ENCODE measurements around the gene ADCK1.
A peak's percentile ranks its signal among the peaks of the same experiment; 100 is the strongest.
"Not testable (repeated sequence)": the region's sequence is repeated elsewhere in the genome, so short reads cannot be mapped to it uniquely, and the experiment has no call there.

Gene ADCK1

DNA sequence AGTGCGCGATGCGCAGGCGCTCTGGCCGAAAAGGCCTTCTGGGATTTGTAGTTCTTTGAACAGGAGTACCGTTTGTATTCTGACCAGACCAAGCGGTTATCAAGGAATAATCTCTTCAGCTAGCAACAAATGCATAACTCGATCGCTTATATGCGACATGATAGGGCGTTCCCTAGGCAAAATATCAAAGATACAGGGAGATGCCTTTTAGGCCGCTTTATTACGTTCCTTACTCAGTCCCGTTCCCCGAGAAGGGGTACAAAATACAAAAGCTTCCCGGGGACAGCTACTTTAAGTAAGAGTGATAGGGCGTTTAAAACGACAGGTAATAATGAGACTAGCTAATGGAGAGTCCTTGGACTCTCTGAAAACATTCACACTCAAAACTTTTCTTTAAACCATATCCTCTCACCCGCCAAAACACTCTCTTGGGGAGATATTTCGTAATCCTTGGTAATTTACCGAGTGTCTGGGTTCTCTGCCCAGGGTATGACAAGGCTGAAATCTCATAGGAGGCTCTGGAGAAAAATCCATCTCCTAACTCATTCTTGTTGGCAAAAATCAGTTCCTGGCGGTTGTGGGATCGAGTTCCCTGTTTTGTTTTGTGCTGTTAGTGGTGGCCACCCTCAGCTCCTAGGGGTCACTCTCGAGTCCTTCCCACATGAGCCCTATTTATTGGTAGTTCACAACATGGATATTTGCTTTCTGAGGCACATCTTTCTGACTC lies 38.5 kb upstream of the ADCK1 start:
- Histone ChIP-seq H3K4me3 (ENCODE audit: low read depth, low read length) (peak overlapping the region; percentile 98), H3K36me3 (ENCODE audit: control insufficient read depth, insufficient read depth, low read length) (no peaks in the 10 kb centered on the region), H3K9me3 (ENCODE audit: control insufficient read depth, low read length) (no peaks in the 10 kb centered on the region), H3K9ac (peak overlapping the region; percentile 90), H3K79me2 (peaks cover 41% of the 10 kb centered on the region), H3K4me1 (peaks cover 10% of the 10 kb centered on the region), H2AFZ (peak overlapping the region; percentile 91), H3K27ac (peak overlapping the region; percentile 89), H3K27me3 (ENCODE audit: control insufficient read depth, insufficient read depth, low read length) (no peaks in the 10 kb centered on the region), H3K4me2 (ENCODE audit: low read length) (peak overlapping the region; percentile 86)
- TF ChIP-seq, protein P1, sequence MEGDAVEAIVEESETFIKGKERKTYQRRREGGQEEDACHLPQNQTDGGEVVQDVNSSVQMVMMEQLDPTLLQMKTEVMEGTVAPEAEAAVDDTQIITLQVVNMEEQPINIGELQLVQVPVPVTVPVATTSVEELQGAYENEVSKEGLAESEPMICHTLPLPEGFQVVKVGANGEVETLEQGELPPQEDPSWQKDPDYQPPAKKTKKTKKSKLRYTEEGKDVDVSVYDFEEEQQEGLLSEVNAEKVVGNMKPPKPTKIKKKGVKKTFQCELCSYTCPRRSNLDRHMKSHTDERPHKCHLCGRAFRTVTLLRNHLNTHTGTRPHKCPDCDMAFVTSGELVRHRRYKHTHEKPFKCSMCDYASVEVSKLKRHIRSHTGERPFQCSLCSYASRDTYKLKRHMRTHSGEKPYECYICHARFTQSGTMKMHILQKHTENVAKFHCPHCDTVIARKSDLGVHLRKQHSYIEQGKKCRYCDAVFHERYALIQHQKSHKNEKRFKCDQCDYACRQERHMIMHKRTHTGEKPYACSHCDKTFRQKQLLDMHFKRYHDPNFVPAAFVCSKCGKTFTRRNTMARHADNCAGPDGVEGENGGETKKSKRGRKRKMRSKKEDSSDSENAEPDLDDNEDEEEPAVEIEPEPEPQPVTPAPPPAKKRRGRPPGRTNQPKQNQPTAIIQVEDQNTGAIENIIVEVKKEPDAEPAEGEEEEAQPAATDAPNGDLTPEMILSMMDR (IDR thresholded peaks at IDR 0.05): no peak

DNA sequence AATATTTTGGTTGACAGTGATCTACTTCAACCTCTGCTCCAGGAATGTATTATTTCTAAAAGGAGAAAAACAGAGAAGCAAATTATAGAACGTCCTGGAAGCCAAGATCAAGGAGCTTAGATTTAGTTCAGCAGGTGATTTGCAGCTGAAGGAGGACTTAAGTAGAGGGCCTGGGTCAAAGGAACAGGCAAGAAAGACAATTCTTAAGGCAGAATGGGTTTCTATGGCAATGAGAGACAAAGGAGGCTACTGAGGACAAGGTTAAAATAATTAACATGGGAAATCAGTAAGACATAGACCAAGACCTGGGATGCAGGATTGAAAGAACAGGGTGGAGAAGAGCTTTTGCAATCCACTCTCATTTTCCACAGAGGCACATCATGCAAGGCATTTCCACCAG lies 36.6 kb upstream of the ADCK1 start:
- Histone ChIP-seq H3K4me2 (ENCODE audit: low read length) (no peak overlapping the region), H3K79me2 (peaks cover 33% of the 10 kb centered on the region), H3K27me3 (ENCODE audit: control insufficient read depth, insufficient read depth, low read length) (no peaks in the 10 kb centered on the region), H3K9me3 (ENCODE audit: control insufficient read depth, low read length) (no peaks in the 10 kb centered on the region), H3K4me1 (peaks cover 10% of the 10 kb centered on the region), H3K9ac (no peak overlapping the region), H3K4me3 (ENCODE audit: low read depth, low read length) (no peak overlapping the region), H2AFZ (no peak overlapping the region), H3K36me3 (ENCODE audit: control insufficient read depth, insufficient read depth, low read length) (no peaks in the 10 kb centered on the region), H3K27ac (no peak overlapping the region)
- TF ChIP-seq, protein P1 (IDR thresholded peaks at IDR 0.05): no peak

DNA sequence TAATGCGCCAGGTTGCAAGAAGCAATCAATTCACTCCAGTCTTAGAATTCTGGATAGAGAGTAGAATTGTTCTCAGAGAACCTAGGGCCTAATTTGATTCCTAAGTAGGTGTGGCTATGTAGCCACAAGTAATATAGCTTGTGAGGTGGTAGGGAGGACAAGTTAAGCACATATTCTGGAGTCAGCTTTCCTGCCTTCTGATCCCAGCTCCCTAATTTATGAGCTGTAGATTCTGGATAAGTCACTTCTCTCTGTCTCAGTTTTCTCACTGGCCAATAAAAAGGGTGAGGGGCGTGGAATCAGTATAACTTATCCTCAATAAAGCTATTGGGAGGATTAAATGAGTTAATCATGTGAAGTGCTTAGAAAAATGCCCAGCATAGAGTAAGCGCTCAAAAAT lies 35.9 kb upstream of the ADCK1 start:
- Histone ChIP-seq H3K4me3 (ENCODE audit: low read depth, low read length) (no peak overlapping the region), H3K36me3 (ENCODE audit: control insufficient read depth, insufficient read depth, low read length) (no peaks in the 10 kb centered on the region), H3K9ac (no peak overlapping the region), H3K79me2 (peaks cover 27% of the 10 kb centered on the region), H2AFZ (no peak overlapping the region), H3K27me3 (ENCODE audit: control insufficient read depth, insufficient read depth, low read length) (no peaks in the 10 kb centered on the region), H3K4me1 (peaks cover 10% of the 10 kb centered on the region), H3K9me3 (ENCODE audit: control insufficient read depth, low read length) (no peaks in the 10 kb centered on the region), H3K27ac (no peak overlapping the region), H3K4me2 (ENCODE audit: low read length) (no peak overlapping the region)
- TF ChIP-seq, protein P1 (IDR thresholded peaks at IDR 0.05): no peak

DNA sequence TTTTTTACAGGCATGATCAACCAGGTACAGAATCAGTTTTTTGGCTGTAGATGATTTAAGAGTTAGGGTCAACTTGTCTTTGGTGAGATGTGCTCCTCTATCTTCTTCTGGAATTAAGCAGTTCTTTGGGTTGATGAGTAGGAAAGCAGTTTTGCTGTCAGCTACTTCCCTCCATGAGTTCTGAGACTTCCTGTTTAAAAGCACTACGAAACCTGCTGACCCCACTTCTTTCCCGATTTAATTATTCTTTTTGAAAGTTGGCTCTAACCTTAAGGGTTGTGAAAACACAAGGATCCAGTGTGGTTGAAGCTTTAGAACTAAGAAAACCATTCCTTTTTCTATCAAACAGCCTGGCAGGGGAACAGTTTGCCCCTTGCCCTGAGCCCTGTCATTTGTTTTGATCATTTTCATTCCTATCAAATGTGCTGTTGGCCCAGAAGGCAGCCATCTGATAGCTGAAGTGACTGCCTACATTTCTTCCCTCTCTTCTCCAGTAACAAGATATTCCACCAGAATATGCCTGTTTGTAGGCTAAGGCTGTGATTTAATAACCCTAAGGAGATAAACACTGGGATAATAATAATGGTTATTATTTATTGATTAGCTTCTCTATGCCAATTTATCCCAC lies 31.4 kb upstream of the ADCK1 start:
- not testable (repeated sequence) for H3K79me2 ChIP-seq

DNA sequence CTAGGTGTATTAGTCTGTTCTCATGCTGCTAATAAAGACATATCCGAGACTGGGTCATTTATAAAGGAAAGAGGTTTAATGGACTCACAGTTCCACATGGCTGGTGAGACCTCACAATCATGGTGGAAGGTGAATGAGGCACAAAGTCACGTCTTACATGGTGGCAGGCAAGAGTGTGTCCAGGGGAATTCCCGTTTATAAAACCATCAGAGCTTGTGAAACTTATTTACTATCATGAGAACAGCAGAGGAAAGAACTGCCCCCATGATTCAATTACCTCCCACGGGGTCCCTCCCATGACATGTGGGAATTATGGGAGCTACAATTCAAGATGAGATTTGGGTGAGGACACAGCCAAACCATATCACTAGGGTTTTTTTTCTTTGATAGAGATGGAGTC lies 25.9 kb upstream of the ADCK1 start:
- H3K4me1 ChIP-seq; H3K9ac ChIP-seq; H3K79me2 ChIP-seq; H2AFZ ChIP-seq; H3K36me3 ChIP-seq (ENCODE audit: control insufficient read depth, insufficient read depth, low read length); H3K27ac ChIP-seq; H3K27me3 ChIP-seq (ENCODE audit: control insufficient read depth, insufficient read depth, low read length); H3K9me3 ChIP-seq (ENCODE audit: control insufficient read depth, low read length); H3K4me3 ChIP-seq (ENCODE audit: low read depth, low read length); H3K4me2 ChIP-seq (ENCODE audit: low read length): not testable (repeated sequence)

More for the DNA sequence above, 31.4 kb upstream of the ADCK1 start:
- H3K36me3 ChIP-seq (ENCODE audit: control insufficient read depth, insufficient read depth, low read length); H3K9me3 ChIP-seq (ENCODE audit: control insufficient read depth, low read length); H2AFZ ChIP-seq; H3K9ac ChIP-seq; H3K4me3 ChIP-seq (ENCODE audit: low read depth, low read length); H3K27me3 ChIP-seq (ENCODE audit: control insufficient read depth, insufficient read depth, low read length); H3K4me2 ChIP-seq (ENCODE audit: low read length); H3K27ac ChIP-seq; H3K4me1 ChIP-seq: not testable (repeated sequence)

Data from parathyroid adenoma (tissue), 2 donors.